HG03575 (cell line): Measurements from ENCODE around the gene ATF6B.
"Not testable (repeated sequence)": the region's sequence is repeated elsewhere in the genome, so short reads cannot be mapped to it uniquely, and the experiment has no call there.

Experiments used
- ATAC-seq: cut with Tn5 transposase; IDR thresholded peaks from one replicate; pipeline ENCODE4 v1.9.1; 2021; ENCODE audit not compliant: unreplicated experiment, insufficient number of reproducible peaks, low FRiP score; ENCODE audit errors: extremely low read depth

ATF6B gene

DNA sequence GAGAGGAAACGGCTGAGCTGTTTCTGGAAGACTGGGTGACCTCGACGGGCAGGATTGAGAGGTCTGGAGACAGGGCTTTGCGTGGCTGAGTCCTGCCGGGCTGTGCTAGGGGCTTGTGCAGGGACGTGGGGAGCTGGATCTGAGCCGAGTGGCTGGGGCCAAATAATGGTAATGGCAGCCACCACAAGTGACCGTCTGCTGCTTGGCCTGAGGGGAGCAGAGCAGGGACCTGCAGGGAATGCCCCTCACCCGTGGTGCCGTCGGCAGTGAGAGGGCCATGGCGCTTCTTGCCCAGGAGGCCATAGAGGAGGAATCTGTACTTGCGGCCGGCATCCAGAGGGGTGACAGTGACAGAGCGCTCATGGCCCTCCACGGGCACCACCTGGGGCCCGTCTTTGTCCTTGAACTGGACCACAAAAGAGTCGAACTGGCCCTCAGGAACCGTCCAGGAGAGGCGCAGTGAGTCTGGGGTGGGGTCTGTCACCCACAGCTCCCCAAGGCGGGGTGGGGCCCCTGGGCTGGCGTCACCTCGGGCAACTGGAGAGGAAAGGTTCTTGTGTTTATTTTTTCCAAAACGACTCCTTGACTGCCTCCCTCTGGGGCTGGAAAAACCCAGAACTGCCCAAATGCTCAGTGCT is 58.0 kb downstream of the ATF6B start:
- no peak for ATAC-seq

DNA sequence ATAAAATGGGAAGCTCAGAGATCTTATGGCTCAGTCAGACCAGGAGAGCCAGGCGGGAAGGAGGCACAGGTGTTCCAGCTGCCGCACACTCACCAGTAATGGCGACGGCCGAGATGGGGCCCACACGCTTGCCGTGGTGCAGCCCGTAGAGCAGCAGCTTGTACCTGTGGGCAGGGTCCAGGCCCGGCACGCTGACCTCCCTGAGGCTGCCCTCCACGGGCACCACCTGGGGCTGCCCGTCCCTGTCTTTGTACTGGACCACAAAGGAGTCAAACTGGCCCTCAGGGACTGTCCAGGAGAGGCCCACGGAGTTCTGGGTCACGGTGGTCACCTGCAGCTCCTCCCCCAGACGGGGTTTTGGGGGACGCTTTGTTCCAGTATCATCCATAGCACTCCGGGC is 58.6 kb downstream of the ATF6B start:
- no peak for ATAC-seq

DNA sequence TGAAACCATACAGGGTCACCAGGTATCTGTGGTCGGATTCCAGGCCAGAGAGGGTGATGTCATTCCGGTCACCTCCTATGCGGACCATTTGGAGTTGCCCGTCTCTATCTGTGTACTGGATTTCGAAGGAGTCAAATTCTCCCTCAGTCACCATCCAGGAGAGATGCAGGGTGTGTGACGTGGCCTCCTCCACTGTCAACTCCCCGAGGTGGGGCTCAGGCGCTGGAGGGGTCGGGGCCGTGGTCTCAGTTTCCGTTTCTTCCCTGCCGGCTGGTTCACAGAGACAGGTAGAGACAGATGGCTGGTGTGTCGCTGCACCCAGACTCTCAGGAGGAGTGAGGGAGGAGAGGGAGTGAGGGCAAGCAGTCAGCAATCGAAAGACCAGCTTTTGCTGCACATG is 59.2 kb downstream of the ATF6B start:
- ATAC-seq = no peak

DNA sequence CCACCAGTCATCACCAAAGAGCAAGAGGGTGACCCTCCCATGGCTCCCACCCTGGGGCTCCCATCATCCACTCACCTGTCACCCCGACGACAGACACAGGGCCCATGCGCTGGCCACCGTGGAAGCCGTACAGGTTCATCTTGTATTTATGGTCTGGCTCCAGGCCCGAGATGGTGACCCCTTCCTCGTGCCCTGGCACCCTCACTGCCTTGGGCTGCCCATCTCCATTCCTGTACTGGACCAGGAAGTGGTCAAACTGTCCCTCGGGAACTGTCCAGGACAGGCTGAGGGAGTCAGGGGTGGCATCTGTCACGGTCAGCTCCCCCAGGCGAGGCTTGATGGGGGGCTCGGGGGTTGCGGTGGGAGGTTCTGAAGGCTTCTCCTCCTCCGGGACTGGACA is 59.7 kb downstream of the ATF6B start:
- not testable (repeated sequence) for ATAC-seq

DNA sequence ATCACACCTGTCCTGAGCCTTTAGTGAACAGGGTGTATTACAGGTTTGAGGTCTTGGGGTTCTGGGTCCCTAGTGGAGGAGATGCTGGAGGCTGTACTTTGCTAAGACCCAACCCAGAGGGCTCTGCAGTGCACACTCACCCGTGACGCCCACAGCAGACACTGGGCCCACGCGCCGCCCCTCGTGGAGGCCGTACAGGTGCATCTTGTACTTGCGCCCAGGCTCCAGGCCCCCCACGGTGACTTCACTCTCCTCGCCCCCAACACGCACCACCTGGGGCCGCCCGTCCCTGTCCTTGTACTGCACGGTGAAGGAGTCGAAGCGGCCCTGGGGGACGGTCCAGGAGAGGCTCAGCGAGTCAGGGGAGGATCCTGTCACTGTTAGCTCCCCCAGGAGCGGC is 60.5 kb downstream of the ATF6B start:
- ATAC-seq = not testable (repeated sequence)
